Measurements from ENCODE around the gene TRAPPC2L.

TRAPPC2L gene, protein sequence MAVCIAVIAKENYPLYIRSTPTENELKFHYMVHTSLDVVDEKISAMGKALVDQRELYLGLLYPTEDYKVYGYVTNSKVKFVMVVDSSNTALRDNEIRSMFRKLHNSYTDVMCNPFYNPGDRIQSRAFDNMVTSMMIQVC

DNA sequence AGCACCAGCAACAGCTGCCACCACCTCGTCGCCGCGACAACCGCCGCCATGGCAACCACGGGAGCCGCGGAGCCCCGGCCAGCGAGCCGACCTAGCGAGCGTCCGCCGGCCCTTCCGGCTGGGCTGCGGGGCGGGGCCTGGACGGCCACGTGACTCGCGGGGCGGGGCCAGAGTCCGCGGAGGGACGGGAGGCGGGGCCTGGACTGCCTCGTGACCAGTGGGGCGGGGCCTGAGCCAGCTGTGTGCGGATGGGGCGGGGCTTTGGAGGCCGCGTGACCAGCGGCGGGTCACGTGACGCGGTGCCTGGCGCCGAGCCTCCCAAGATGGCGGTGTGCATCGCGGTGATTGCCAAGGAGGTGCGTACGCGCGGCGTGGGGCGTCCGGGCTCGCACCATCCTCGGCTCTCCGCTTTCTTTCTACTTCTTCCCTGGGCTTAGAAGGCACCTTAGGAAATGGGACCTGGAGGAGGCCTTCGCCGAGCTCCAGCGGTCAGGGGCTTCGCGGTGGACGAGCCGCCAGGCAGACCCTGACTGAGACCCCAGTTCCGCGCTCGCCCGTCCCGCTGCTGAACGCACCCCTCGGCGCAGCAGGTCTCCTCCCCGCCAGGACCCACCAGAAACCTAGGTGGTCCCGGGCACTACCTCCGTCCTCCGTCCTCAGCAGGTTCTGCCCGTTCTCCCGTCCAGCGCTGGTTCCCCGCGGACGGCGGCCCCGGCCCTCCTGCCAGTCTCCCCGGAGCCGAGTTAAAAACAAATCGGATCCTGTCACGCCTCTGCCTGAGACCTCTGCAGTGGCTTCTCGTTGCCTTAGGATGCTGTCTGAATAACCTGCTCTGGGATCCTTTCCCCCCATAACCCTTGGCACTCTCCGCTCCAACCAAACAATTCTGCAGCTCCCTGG is at the start of gene TRAPPC2L, which contains the start of gene GALNS:
TRAPPC2L (plus strand) TSS at position 300 of the 900 bp plus-strand sequence; CDS start at position 324, 24 bp downstream.
GALNS (minus strand) TSS at position 120 of the 900 bp plus-strand sequence; CDS start at position 50, 70 bp downstream.
- DNase-seq, result peak; percentile 87

DNA sequence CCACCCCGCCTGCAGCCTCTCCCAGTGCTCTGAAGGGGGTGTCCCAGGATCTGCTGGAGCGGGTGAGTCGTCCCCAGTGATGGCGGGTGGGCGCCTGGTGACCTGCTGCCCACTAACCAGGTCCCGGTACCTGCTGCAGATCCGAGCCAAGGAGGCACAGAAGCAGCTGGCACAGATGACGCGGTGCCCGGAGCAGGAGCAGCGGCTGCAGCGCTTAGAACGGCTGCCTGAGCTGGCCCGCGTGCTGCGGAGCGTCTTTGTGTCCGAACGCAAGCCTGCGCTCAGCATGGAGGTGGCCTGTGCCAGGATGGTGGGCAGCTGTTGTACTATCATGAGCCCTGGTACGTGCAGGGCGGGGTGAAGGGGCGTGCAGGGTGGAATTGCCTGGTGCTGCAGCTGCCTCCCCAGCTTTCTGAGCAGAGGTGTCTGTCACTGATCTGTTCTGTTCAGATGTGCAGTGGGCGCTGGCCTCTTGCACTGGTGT is 49.7 kb upstream of the TRAPPC2L start:
- DNase-seq, result no peak

DNA sequence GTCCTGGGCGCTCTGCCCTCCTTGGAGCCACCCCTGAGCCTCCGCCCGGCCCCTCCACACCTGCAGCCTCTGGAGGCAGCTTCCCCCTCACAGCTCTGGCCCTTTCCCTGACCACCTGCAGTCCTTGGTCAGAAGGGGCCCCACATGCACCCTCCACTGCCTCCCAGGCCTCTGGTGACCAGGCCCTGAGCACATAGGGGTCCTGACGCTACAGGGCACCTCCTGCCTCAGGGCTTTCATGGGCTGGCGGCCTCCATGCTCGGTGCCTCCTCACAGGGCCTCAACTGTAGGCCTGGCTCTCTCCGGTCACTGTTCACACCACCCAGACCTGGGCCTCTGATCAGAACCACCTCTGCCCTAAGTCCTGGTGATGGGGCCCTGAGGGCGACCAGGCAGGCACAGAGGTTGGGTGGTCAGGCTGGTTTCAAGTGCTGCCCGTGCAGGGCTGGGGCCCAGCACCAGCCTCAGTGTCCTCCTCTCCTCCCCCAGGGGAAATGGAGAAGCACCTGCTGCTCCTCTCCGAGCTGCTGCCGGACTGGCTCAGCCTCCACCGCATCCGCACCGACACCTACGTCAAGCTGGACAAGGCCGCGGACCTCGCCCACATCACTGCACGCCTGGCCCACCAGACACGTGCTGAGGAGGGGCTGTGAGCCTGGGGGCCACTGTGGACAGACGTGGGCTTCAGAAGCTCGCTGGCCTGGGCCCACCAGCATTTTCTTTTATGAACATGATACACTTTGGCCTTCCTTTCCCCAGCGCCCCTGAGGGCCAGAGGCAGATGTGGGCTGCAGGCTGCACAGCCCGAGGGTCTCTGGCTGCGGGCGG is 49.1 kb upstream of the TRAPPC2L start:
- no peak for DNase-seq

DNA sequence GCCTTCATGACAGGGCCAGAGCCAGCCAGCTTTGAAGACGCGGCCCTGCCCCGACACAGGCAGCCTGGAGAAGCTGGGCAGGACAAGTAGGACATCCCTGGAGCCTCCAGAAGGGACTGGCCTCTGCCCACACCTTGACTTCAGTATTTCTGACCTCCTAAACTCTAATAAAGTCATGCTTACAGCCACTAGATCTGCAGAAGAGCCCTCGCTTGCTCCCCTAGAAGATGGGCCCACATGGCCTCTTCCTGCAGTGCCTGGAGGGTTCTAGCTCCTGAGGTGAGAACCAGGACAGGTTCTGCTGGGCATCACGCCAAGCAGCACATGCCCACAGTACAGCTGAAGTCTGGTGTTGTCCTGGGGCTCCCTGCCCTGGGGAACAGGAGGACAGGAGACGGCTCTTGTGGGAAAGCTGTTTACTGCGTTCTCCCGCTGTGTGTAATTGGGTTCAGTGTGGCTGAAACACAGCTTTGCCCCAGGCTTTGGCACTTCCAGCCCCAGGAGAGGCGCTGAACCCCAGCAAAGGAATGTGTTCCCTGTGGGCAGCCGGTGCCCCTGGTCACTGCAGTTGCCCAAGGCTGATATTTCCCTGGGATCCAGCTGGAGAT is 47.8 kb upstream of the TRAPPC2L start:
- DNase-seq, result no peak

DNA sequence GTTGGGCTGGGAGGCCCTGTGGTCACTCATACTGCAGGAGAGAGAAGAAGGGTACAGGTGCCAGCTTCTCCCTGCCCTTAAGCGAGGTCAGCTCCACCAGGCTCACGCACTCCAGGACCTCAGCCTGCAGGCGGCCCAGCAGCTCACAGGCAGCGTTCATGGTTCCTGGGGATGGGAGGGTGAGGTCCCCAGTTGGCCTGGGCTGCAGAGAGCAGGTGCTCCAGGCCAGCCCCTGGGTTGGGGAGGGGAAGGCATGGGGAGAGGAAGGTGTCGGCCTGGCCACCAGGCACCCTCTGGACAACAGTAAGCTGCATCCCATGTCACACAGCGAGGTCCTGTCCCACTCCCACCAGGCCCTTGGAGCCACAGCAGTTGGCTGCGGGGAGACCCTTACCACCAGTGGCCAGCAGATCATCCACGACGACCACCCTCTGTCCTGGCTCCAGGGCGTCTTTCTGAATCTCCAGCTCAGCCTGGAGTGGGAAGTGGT is 47.2 kb upstream of the TRAPPC2L start:
- DNase-seq, result no peak

DNA sequence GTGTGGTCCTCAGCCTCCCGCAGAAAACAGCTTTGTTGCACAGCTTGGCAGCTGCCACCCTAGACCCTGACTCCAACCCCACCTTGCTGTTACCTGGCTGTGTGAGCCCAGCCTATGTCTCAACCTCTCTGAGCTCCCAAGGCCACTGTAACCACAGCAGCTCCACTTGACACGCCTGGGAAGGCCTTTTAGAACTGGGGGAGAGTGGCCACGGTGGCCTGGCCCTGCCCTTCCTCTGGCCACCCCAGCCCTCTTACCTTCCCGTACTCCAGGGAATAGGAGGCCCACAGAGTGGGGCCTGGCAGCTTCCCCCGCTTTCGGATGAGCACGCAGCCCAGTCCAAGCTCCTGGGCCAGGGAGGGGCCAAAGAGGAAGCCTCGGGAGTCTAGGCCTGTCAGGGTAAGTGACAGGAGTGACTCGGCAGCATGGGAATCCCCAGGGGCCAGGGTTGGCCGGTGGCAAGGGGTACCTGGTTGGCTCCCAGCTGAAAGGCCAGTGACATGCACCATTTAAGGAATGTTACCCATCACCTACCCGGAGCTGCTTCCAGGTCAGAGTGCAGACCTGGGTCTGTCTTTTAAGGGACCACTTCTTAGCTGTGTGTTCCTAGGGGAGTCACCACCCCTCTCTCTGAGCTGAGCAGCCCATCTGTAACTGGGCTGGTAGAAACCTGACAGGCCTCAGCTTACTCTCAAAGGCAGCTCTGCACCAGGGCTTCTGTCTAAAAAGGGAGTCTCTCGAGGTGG is 46.6 kb upstream of the TRAPPC2L start:
- no peak for DNase-seq

DNA sequence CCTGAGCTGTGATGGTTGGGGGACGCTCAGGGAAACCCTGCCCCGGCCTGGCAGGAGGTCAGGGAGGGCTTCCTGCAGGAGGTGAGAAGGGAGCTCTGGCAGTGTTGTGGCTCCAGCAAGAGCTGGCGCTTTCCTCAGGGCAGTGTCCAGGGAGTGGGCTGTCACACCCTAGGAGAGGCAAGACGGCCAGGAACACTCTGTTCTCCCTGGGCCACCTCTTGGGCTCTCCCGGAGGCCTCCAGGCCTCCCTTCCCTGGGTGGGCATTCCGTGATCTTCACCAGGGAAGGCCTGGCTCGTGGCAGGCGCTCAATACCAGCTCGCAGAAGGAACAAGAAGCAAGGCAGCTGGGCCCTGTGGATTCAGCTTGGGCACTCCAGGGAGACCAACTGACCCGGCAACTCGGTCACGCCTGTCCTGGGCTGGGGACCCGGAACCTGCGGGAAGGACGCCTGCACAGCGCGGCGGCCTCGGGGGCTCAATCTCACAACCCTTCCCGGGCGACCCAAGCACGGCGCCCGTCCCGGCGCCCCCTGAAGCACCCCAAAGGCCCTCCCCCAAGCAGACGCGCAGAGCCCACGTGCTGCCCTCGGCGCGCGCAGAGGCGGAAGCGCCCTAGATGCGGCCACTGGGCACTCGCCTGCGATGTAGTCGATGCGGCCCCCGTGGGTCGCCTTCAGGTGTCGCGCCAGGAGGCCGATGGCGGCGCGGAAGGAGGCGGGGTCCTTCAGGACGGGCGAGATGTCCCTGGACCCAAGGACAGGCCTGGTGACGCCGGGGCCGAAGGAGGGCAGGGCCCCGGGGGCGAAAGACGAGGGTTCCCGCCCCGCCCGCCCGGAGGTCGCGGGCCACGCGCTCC is 45.8 kb upstream of the TRAPPC2L start:
- peak; percentile 51 for DNase-seq

DNA sequence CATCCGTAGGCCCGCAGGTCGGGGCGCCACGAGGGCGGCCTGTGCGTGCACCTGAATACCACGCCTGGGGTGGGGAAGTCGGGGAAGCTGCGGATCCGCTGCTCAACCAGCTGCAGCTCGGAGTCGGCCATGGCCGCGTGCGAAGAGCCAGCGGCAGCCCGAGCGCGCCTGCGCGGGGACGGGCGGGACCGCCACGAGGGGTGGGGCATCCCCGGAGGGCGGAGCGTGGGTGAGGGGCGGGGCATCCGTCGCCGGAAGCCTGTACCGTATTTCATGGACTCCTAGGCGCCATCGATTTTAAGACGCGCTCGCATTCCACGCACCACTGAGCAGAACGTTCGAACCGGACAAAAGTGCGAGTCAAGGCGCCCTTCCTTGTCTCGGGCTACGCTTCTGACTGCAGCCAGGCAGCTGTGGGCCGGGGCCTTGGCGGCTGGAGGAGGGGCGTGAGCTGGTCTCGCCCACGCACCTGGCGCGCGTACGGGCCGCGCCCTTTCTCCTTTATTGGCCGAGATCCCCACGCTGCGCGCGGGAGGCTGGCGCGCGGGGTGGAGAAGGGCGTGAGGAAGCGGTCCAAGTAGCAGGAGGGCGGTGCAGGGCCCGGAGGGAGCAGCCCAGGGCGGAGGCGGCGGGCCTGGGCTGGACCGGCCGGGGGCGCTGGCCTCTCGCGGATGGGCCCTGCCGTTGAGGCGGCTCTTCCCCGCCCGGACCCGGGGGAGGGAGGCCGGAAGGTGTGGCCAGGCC is 45.0 kb upstream of the TRAPPC2L start, which contains the start of gene APRT:
APRT (minus strand) TSS at position 160 of the 744 bp plus-strand sequence; CDS start at position 131, 29 bp downstream.
- DNase-seq, result peak; percentile 58

DNA sequence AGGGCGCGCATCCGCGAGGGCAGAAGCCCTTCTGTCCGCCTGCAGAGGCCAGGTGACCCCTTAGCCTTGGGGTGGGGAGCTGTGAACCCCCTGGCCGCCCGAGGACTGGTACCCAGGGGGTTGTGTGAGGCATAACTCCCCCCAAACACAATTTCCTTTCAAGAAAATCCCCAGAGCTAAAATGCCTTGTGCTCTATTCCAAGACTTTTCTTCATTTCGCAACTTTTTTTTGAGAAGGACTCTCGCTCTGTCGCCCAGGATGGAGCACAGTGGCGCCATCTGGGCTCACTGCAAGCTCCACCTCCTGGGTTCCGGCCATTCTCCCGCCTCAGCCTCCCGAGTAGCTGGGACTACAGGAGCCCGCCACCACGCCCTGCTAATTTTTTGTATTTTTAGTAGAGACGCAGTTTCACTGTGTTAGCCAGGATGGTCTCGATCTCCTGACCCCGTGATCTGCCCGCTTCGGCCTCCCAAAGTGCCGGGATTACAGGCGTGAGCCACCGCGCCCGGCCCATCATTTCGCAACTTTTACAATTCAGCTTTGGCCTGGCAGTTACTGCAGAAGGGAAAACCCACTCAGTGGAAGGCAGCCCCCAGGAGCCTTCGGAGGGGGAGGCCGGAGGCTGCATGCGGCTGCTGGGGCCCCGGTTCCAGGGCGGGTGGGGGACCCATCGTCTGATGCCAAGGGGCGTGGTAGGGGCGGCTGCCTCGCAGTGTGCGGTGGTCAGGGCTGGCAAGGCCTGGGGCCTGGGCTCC is 44.2 kb upstream of the TRAPPC2L start:
- DNase-seq, result no peak

DNA sequence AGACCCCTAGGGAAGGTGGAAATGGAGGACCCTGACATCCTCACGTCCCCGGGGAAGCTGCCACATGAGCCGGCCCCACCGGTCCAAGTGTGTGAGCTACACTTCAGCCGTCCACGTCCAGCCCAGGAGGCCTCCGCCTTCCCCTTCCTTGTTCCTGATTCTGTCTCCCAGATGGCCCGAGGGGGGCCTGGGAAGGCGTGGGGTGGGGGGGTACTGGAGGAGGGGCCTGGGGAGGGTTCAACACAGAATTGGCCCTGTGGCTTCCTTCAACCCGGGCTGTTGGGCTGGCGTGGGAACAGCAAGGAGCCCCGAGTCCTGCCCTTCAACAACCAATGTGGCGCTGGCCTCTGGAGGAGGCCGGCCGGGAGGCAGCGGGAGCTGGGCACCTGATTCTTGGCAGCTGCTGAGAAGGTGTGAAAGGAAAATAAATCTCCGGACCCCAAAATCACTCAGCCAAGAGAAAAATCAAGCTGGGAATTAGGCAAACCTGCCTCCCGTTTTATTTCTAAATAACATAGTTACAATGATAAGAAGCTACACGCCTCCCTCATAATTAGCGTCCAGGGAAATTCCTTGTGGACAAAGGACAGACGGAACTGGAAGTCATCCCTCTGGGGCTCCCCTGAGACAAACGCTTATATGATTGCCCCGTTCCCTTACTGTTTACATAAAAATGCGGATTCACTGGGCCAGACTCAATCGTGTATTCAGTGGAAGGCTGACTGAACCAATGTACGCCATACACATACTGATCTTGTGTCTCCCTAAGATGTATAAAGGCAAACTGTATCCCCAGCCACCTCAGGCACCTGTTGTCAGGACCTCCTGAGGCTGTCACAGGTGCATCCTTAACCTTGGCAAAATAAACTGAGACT is 43.4 kb upstream of the TRAPPC2L start:
- DNase-seq, result no peak

DNA sequence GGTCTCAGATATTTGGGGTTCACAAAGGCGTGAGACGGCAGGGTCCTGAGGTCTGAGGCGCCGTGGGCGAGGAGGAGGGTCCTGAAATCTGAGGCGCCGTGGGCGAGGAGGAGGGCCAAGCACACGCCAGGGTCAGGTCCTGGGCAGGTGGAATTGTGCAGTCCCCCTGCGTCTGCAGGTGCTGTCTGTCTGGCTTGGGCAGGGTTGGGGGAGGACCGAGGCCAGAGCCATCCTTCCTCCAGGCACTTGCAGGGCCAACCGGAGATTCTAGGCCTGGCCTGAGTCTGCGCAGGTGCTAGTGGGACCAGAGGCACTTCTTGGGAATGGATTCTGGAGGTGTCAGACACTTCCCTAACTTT is 42.8 kb upstream of the TRAPPC2L start:
- DNase-seq, result no peak

DNA sequence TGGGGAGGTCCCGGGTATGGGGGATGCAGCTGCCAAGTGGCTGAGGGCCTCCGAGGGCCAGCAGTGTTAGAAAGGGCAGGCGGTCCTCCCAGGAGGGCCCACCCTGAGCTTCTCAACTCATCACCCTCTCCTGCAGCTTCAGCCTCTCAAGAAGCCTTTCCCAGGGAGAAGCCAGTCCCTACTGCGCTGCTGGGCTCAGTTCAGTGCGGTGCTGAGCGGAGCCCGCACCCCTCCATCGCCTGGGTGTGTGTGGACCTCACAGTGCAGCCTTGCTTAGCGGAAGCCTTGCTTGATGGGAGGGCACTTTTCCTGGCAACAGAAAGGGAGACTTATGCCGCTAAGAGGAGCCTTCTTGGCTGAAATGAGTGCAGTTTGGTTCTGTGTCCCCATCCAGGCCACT is 41.7 kb upstream of the TRAPPC2L start:
- DNase-seq, result no peak

DNA sequence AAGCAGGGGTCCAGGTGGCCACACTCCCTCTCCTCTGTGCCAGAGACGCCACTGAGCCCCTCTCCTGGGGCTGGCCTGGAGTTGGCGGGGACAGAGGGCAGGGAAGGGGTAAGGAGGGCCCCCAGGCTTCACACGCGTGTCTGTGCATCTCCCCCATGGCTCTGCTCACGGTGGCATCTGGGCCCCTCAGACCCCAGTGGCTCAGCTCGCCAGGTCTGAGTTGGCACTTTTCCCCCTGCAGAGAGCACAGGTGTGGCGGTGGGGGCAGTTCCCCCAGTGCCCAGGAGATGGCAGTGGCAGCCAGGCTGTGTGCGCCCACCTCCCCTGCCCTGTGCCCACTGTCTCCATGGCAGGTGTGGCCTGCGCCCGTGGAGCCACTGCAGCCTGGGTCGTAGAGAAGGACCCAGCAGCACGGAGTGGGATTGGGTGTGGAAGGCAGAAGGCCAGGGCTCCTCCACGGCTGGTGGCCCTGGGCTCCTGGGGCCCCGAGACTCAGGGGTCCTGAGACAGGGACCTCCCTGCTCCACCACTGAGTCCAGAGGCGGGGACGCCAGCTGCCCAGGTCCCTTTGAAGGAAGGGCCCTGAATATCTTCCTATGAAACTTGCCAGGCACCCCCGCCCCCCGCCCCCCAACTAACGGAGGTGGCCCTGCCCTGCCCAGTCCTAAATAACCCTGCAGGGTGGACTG is 40.9 kb upstream of the TRAPPC2L start:
- no peak for DNase-seq

DNA sequence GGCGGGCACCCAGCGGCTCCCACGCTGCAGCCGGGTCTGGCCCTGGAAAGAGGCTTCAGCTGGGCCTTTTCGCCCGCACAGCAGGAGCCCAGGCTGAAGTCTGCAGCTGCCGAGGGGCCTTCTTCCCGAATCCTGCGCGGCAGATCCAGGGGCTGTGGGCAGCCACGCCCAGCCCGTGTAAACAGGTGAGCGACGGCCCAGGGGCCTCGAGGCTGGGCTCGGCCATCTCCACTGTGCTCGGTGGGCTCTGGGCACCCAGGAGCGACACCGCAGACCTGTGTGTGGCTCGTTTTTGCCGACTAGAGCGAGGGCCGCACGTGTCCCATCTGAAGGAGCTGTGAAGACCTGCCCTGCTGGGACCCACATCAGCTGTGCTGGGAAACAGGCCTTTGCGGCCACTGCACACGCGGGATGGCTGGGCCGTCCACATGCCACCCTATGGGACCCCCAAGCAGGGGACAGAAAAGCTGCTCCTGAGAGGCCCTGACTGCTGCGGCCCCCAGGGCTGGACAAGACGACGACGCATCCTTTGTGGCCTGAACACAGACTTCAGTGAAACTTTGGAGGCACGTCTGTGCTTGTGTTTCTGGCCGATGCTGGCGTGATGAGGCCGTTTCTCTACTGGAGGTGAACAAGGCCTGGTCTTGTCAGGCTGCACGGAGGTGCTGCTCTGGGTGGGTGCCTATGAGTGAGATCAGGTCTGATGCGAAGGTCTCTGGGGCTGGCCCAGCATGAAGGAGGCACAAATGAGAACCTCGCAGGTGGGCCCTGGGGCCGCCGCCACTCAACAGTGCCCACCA is 40.0 kb upstream of the TRAPPC2L start:
- no peak for DNase-seq

DNA sequence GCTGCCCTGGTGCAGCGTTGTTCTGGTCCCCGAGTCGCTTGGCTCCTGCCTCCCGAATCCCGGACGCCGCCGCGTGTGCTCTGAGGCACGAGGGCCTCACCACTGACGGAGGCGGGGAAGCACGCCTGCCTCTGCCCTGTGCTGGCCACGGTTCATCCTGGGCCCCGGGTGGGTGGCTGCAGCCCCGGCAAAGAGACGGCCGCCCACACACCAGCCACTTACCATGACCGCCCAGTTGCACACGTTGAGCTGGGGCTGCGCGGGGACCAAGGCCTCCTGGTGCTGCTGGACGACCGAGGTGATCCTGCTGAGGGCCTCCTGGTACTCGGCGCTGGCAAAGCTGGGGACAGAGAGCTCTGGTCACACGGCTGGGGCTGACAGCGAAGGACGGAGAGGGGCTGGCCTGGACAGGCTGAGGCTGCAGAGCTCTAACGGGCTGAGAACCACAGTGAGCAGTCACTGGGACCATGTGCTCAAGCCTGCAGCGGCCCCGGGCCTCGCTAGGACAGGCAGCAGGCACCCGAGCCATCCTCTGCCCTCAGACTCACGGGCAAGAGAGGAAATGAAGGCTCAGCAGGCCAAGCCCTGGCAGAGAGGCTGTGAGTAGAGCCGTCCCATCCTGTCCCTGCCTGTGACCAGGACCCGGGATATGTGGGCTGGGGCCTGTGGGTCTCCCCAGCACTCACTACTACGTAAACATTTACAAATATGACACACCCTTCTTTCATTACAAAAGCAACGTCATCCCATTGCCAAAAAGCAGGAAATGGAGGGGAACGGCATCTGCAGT is 38.9 kb upstream of the TRAPPC2L start:
- DNase-seq, result no peak

DNA sequence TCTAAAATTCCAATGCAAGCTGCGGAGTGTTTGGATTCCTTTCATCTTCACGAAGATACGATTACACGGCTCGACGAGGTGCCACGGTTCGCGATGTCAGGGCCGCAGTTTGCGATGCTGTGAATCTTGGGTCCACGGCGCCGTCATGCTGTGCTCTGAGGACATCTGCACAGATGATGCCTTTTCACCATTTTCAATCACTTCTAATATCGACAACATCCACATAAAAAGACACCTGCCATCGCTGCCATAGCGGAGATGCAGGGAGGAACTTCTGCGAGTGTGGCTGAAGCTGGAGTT is 38.4 kb upstream of the TRAPPC2L start:
- DNase-seq, result no peak

Data from NCI-H510A (cell line).